Liver (tissue), 9 donors: ENCODE results near the gene GUCY2D. TPM values are rescaled to one million over a fixed set of nuclear protein-coding genes. Genes with fewer than 3 reads are reported as not detected.
"Not testable (repeated sequence)": the region's sequence is repeated elsewhere in the genome, so short reads cannot be mapped to it uniquely, and the experiment has no call there.

ENCODE experiments used
- DNase-seq: peaks from one replicate; pipeline ENCODE4 v3.0.0-alpha.2; 2017; ENCODE audit warnings: low spot score
- H3K27ac ChIP-seq, 2 donors: one replicate each; pipeline ENCODE4 v1.7.0; 2013; ENCODE audit warnings: inconsistent platforms in 2 of 2, low read length in 2 of 2, control low read depth in 1 of 2, low read depth in 1 of 2, mild to moderate bottlenecking in 1 of 2
- H3K27me3 ChIP-seq, 4 donors: one replicate each; pipeline versions ENCODE4 v1.6.1 to v1.7.0; 2013; ENCODE audit warnings: low read length in 3 of 4, inconsistent platforms in 1 of 4, mild to moderate bottlenecking in 1 of 4, moderate library complexity in 1 of 4; ENCODE audit not compliant: control insufficient read depth in 4 of 4, insufficient read depth in 4 of 4
- H3K36me3 ChIP-seq, 4 donors: one replicate each; pipeline versions ENCODE4 v1.6.1 to v1.7.0; 2013; ENCODE audit warnings: low read length in 3 of 4, mild to moderate bottlenecking in 3 of 4, low read depth in 1 of 4, moderate library complexity in 1 of 4; ENCODE audit not compliant: control insufficient read depth in 4 of 4, insufficient read depth in 3 of 4
- H3K4me1 ChIP-seq, 4 donors: one replicate each; pipeline versions ENCODE4 v1.6.1 to v1.7.0; 2013; ENCODE audit warnings: low read length in 3 of 4, mild to moderate bottlenecking in 3 of 4, moderate library complexity in 1 of 4; ENCODE audit not compliant: control insufficient read depth in 4 of 4, insufficient read depth in 4 of 4
- H3K4me3 ChIP-seq, 3 donors: one replicate each; pipeline versions ENCODE4 v1.6.1 to v1.7.0; 2013; ENCODE audit warnings: low read length in 3 of 3, control low read depth in 1 of 3, low read depth in 1 of 3, mild to moderate bottlenecking in 1 of 3
- H3K9ac ChIP-seq, 2 donors: one replicate each; pipeline ENCODE4 v1.7.0; 2013; ENCODE audit warnings: low read length in 2 of 2, mild to moderate bottlenecking in 2 of 2, moderate library complexity in 2 of 2, control low read depth in 1 of 2, low read depth in 1 of 2
- H3K9me3 ChIP-seq, 4 donors: one replicate each; pipeline versions ENCODE4 v1.6.1 to v1.7.0; 2013; ENCODE audit warnings: low read length in 3 of 4; ENCODE audit not compliant: control insufficient read depth in 4 of 4
- ATF3 ChIP-seq: IDR thresholded peaks from 2 replicates; pipeline ENCODE4 v1.6.1; 2016; ENCODE audit warnings: antibody characterized with exemption
- CTCF ChIP-seq: fragments of 150-350 bp; IDR thresholded peaks from 2 replicates; pipeline ENCODE4 v1.5.1; 2017; ENCODE audit warnings: improper control_type of control experiment, low read depth, low read length; ENCODE audit not compliant: missing input control
- FOXA1 ChIP-seq: IDR thresholded peaks from 2 replicates; pipeline ENCODE4 v1.6.1; 2016; ENCODE audit warnings: antibody characterized with exemption
- GABPA ChIP-seq, 2 donors: IDR thresholded peaks in 1 of 2; conservative IDR thresholded peaks in 1 of 2; 2 replicates each; pipeline ENCODE4 v1.6.1; 2016; ENCODE audit warnings: antibody characterized with exemption in 2 of 2, mild to moderate bottlenecking in 1 of 2, moderate library complexity in 1 of 2
- HNF4A ChIP-seq, 2 donors: conservative IDR thresholded peaks; 2 replicates each; pipeline ENCODE4 v1.6.1; 2016; ENCODE audit warnings: antibody characterized with exemption in 2 of 2, mild to moderate bottlenecking in 2 of 2
- HNF4G ChIP-seq: IDR thresholded peaks from 2 replicates; pipeline ENCODE4 v1.6.1; 2016; ENCODE audit warnings: antibody characterized with exemption
- JUND ChIP-seq, 2 donors: IDR thresholded peaks; 2 replicates each; pipeline ENCODE4 v1.6.1; 2016; ENCODE audit warnings: antibody characterized with exemption in 2 of 2
- MAX ChIP-seq: IDR thresholded peaks from 2 replicates; pipeline ENCODE4 v1.6.1; 2016; ENCODE audit warnings: antibody characterized with exemption
- NR2F2 ChIP-seq: IDR thresholded peaks from 2 replicates; pipeline ENCODE4 v1.6.1; 2016; ENCODE audit warnings: antibody characterized with exemption
- RAD21 ChIP-seq, 2 donors: IDR thresholded peaks; 2 replicates each; pipeline ENCODE4 v1.6.1; 2016; ENCODE audit warnings: antibody characterized with exemption in 2 of 2, mild to moderate bottlenecking in 2 of 2
- RXRA ChIP-seq, 2 donors: IDR thresholded peaks; 2 replicates each; pipeline ENCODE4 v1.6.1; 2017 to 2018; ENCODE audit warnings: antibody characterized with exemption in 2 of 2, mild to moderate bottlenecking in 1 of 2
- SP1 ChIP-seq: IDR thresholded peaks from 2 replicates; pipeline ENCODE4 v1.6.1; 2018; ENCODE audit warnings: antibody characterized with exemption, mild to moderate bottlenecking
- TAF1 ChIP-seq: conservative IDR thresholded peaks from 2 replicates; pipeline ENCODE4 v1.6.1; 2016; ENCODE audit warnings: antibody characterized with exemption, mild to moderate bottlenecking
- YY1 ChIP-seq: IDR thresholded peaks from 2 replicates; pipeline ENCODE4 v1.6.1; 2016; ENCODE audit warnings: antibody characterized with exemption, mild to moderate bottlenecking
- ZBTB33 ChIP-seq: IDR thresholded peaks from 2 replicates; pipeline ENCODE4 v1.6.1; 2016; ENCODE audit warnings: antibody characterized with exemption
- WGBS: extraction: QIAGEN DNeasy Blood & Tissue Kit; methylation state at CpG from one replicate; pipeline ENCODE4 v1.1.7; 2013; 5-methylcytosine and 5-hydroxymethylcytosine counted together
- polyA plus RNA-seq, 2 donors: library from polyadenylated mRNA; stranded (reverse) in 1 of 2; unstranded in 1 of 2; fragments of 200-250 nt in 1 of 2; fragments of >200 nt in 1 of 2; fragmentation: Nextera tagmentation in 1 of 2; extraction: Ambion mirVana in 1 of 2; gene quantifications; one replicate each; pipeline versions ENCODE4 v1.2.1 to v1.2.3, GENCODE V29; 2013 to 2015
- total RNA-seq, 2 donors: library from RNA; depleted of rRNA; stranded (reverse); fragments of >200 nt; gene quantifications; one replicate each; pipeline ENCODE4 v1.2.3, GENCODE V29; 2014
- donor health status: healthy.
- donor health status: healthy.
- donor health status: healthy.
- donor health status: healthy.
- donor health status: healthy.

GUCY2D gene
- total and polyA plus RNA-seq, 4 donors: 0.09 to 0.14 TPM; not detected in 2

GRCh38 chr17:8059131-8059530, 56.7 kb downstream of the GUCY2D start:
- Histone ChIP-seq H3K4me3 (no peak overlapping the region), H3K27ac (no peak overlapping the region), H3K36me3 (no peaks in the 10 kb centered on the region), H3K4me1 (peaks cover 0 to 24% (median 16%) of the 10 kb centered on the region in 4 donors), H3K9ac (no peak overlapping the region), H3K27me3 (peaks cover 0 to 21% (median 5%) of the 10 kb centered on the region in 4 donors), H3K9me3 (no peaks in the 10 kb centered on the region)
- DNase-seq: no peak
- 3% methylated on average over 7 of the region's 7 CpGs for WGBS
- TF ChIP-seq YY1: peak; percentile 30
- no peak for TF ChIP-seq RXRA (IDR thresholded peaks at IDR 0.05)
- TF ChIP-seq ATF3: no peak
- no peak for TF ChIP-seq FOXA1
- TF ChIP-seq SP1: peak; percentile 22

- Histone ChIP-seq H3K9ac (no peak overlapping the region), H3K4me1 (peaks cover 0 to 24% (median 16%) of the 10 kb centered on the region in 4 donors), H3K27me3 (peaks cover 0 to 27% (median 6%) of the 10 kb centered on the region in 4 donors), H3K36me3 (no peaks in the 10 kb centered on the region), H3K27ac (no peak overlapping the region), H3K9me3 (no peaks in the 10 kb centered on the region), H3K4me3 (no peak overlapping the region)
- no peak for DNase-seq
- WGBS: 6% methylated on average over 10 of the region's 10 CpGs
- no peak for TF ChIP-seq ZBTB33
- TF ChIP-seq NR2F2: no peak
- no peak for TF ChIP-seq MAX
- TF ChIP-seq RXRA (IDR thresholded peaks at IDR 0.05): no peak
- TF ChIP-seq HNF4G: no peak
- TF ChIP-seq GABPA (IDR thresholded peaks at IDR 0.05 in 1 of 2, conservative IDR thresholded peaks at IDR 0.05 in 1 of 2): no peak
- TF ChIP-seq RAD21 (IDR thresholded peaks at IDR 0.05): peak; percentile 92 to 93
- peak; percentile 84 for TF ChIP-seq CTCF
- TF ChIP-seq TAF1: no peak
- TF ChIP-seq YY1: peak; percentile 74
- no peak for TF ChIP-seq JUND (IDR thresholded peaks at IDR 0.05)
- no peak for TF ChIP-seq ATF3
- no peak for TF ChIP-seq SP1
- no peak for TF ChIP-seq HNF4A (conservative IDR thresholded peaks at IDR 0.05)
Observed at GRCh38 chr17:8060274-8060673, 57.9 kb downstream of the GUCY2D start.

GRCh38 chr17:8061851-8062250, 59.4 kb downstream of the GUCY2D start:
- H3K4me3 ChIP-seq, H3K27ac ChIP-seq, H3K36me3 ChIP-seq, DNase-seq, H3K9me3 ChIP-seq, H3K9ac ChIP-seq: not testable (repeated sequence)
- Histone ChIP-seq H3K4me1 (peaks cover 0 to 23% (median 16%) of the 10 kb centered on the region in 4 donors), H3K27me3 (peaks cover 0 to 30% (median 5%) of the 10 kb centered on the region in 4 donors)
- 68% methylated on average over 8 of the region's 8 CpGs for WGBS
